Left ventricle myocardium inferior (tissue), 1 donor: Measurements from ENCODE around the gene CD53. TPM values are rescaled to one million over a fixed set of nuclear protein-coding genes. Genes with fewer than 3 reads are reported as not detected.

ENCODE experiments used
- DNase-seq: peaks from one replicate; pipeline ENCODE4 v3.0.0-alpha.2; 2020
- H3K27ac ChIP-seq: fragments of 200-600 bp; replicated peaks from 2 replicates; pipeline ENCODE4 v1.8.0; 2021
- H3K27me3 ChIP-seq: fragments of 200-600 bp; 2 replicates; pipeline ENCODE4 v1.8.0; 2021; ENCODE audit warnings: low read depth
- H3K36me3 ChIP-seq: fragments of 200-600 bp; 2 replicates; pipeline ENCODE4 v1.8.0; 2021
- H3K4me1 ChIP-seq: fragments of 200-600 bp; 2 replicates; pipeline ENCODE4 v1.8.0; 2021
- H3K4me3 ChIP-seq: fragments of 200-600 bp; 2 replicates; pipeline ENCODE4 v1.8.0; 2021; ENCODE audit warnings: mild to moderate bottlenecking, moderate library complexity
- H3K9me3 ChIP-seq: fragments of 200-600 bp; replicated peaks from 2 replicates; pipeline ENCODE4 v1.8.0; 2021
- CTCF ChIP-seq: fragments of 200-600 bp; IDR thresholded peaks from 2 replicates; pipeline ENCODE4 v1.8.0; 2021; ENCODE audit warnings: antibody characterized with exemption, mild to moderate bottlenecking, borderline replicate concordance
- intact Hi-C: fragments of 100-400 bp; cut with micrococcal nuclease; formaldehyde crosslinking; loops from one replicate; pipeline ENCODE4 v1.11.0; 2022
- total RNA-seq: library from RNA; stranded (reverse); fragmentation: NEBNext Ultra II Directional; extraction: Animal tissue kit (Norgen Biotek cat#: 25700); gene quantifications from one replicate; pipeline ENCODE4 v1.2.1, GENCODE V29; 2021
- donor health status: DM: no; HTN: yes; CAD: no; lungs with severe emphysema.

The CD53 gene
- total RNA-seq, 1 donor from 2014 or later, result 7.5 TPM

GRCh38 chr1:110850145-110850544, 22.8 kb upstream of the CD53 start:
- Histone ChIP-seq H3K4me1 (no peaks in the 10 kb centered on the region), H3K4me3 (no peak overlapping the region), H3K27ac (no peak overlapping the region), H3K9me3 (no peaks in the 10 kb centered on the region), H3K27me3 (peaks cover 48% of the 10 kb centered on the region), H3K36me3 (no peaks in the 10 kb centered on the region)
- intact Hi-C loops, result no loop called here
- TF ChIP-seq CTCF, result no peak
- DNase-seq, result no peak

- no peaks in the 10 kb centered on the region for H3K36me3 ChIP-seq
- H3K27ac ChIP-seq, result no peak overlapping the region
- H3K9me3 ChIP-seq, result no peaks in the 10 kb centered on the region
- TF ChIP-seq CTCF, result no peak
- no peak for DNase-seq
- peaks cover 52% of the 10 kb centered on the region for H3K27me3 ChIP-seq
- H3K4me3 ChIP-seq, result no peak overlapping the region
- H3K4me1 ChIP-seq, result no peaks in the 10 kb centered on the region
- intact Hi-C loops, result no loop called here
These were observed 22.3 kb upstream of the CD53 start for GRCh38 chr1:110850627-110851026.

- no peaks in the 10 kb centered on the region for H3K36me3 ChIP-seq
- no peak overlapping the region for H3K4me3 ChIP-seq
- H3K4me1 ChIP-seq, result no peaks in the 10 kb centered on the region
- no peak for TF ChIP-seq CTCF
- intact Hi-C loops, result no loop called here
- peaks cover 73% of the 10 kb centered on the region for H3K27me3 ChIP-seq
- no peak for DNase-seq
- H3K9me3 ChIP-seq, result no peaks in the 10 kb centered on the region
- no peak overlapping the region for H3K27ac ChIP-seq
These were observed 19.8 kb upstream of the CD53 start for GRCh38 chr1:110853135-110853534.

- Histone ChIP-seq H3K27me3 (peaks cover 70% of the 10 kb centered on the region), H3K4me3 (no peak overlapping the region), H3K36me3 (no peaks in the 10 kb centered on the region), H3K4me1 (no peaks in the 10 kb centered on the region), H3K9me3 (no peaks in the 10 kb centered on the region), H3K27ac (no peak overlapping the region)
- no peak for DNase-seq
- intact Hi-C loops, result no loop called here
- no peak for TF ChIP-seq CTCF
These were observed 16.5 kb upstream of the CD53 start for GRCh38 chr1:110856410-110856809.

GRCh38 chr1:110857964-110858948, 14.7 kb upstream of the CD53 start:
- no peaks in the 10 kb centered on the region for H3K36me3 ChIP-seq
- no peak for DNase-seq
- no peak overlapping the region for H3K4me3 ChIP-seq
- H3K4me1 ChIP-seq, result no peaks in the 10 kb centered on the region
- peaks cover 69% of the 10 kb centered on the region for H3K27me3 ChIP-seq
- intact Hi-C loops, result no loop called here
- H3K9me3 ChIP-seq, result peaks cover 7% of the 10 kb centered on the region
- no peak for TF ChIP-seq CTCF
- H3K27ac ChIP-seq, result no peak overlapping the region
